Measurements from ENCODE around the gene RTN3. TPM values are rescaled to one million over a fixed set of nuclear protein-coding genes. Genes with fewer than 3 reads are reported as not detected.

RTN3 gene
- total RNA-seq, 1 donor from 2014 or later = 279 TPM

GRCh38 chr11:63766531-63767235, 85.4 kb downstream of the RTN3 start:
- Mint-ChIP-seq H3K27me3 (ENCODE audit: insufficient read depth, low read depth) (peaks cover 25% of the 10 kb centered on the region), H3K9me3 (no peaks in the 10 kb centered on the region), H3K36me3 (peaks cover 7% of the 10 kb centered on the region), H3K27ac (no peak overlapping the region), H3K4me1 (peaks cover 46% of the 10 kb centered on the region), H3K4me3 (peak overlapping the region; percentile 98)
- peak overlapping the region; percentile 84 for H3K4me2 ChIP-seq
- H3K27me3 ChIP-seq = no peaks in the 10 kb centered on the region
- peak; percentile 38 for DNase-seq (ENCODE audit: low spot score)
- no peak overlapping the region for H3K27ac ChIP-seq
- peaks cover 39% of the 10 kb centered on the region for H3K4me1 ChIP-seq
- peaks cover 74% of the 10 kb centered on the region for H3F3A ChIP-seq (ENCODE audit: low read depth)
- H3K36me3 ChIP-seq = no peaks in the 10 kb centered on the region
- H3K4me3 ChIP-seq = peak overlapping the region; percentile 94
- H2AFZ ChIP-seq (replicated peaks) = no peak overlapping the region
- H3K9me3 ChIP-seq (ENCODE audit: low read depth) = no peaks in the 10 kb centered on the region
- TF ChIP-seq EZH2 (IDR thresholded peaks at IDR 0.05) = no peak
- no peak for TF ChIP-seq CTCF (IDR thresholded peaks at IDR 0.05)
- TF ChIP-seq EZH2phosphoT487 (IDR thresholded peaks at IDR 0.05) = no peak
- peaks cover 60% of the 10 kb centered on the region for H4K20me1 ChIP-seq (ENCODE audit: low read depth)
- peaks cover 83% of the 10 kb centered on the region for H3K79me2 ChIP-seq (ENCODE audit: low read depth)
- no peak overlapping the region for H3K9ac ChIP-seq

GRCh38 chr11:63767267-63767564, 85.9 kb downstream of the RTN3 start:
- H3K9ac ChIP-seq = no peak overlapping the region
- H3K4me1 ChIP-seq = peaks cover 37% of the 10 kb centered on the region
- H3K4me3 ChIP-seq = peak overlapping the region; percentile 94
- no peaks in the 10 kb centered on the region for H3K27me3 ChIP-seq
- H3K4me3 Mint-ChIP-seq = peak overlapping the region; percentile 98
- H3K79me2 ChIP-seq (ENCODE audit: low read depth) = peaks cover 77% of the 10 kb centered on the region
- no peak for DNase-seq (ENCODE audit: low spot score)
- H3K4me2 ChIP-seq = peak overlapping the region; percentile 84
- H3K9me3 ChIP-seq (ENCODE audit: low read depth) = no peaks in the 10 kb centered on the region
- peak overlapping the region; percentile 97 for H3K27ac Mint-ChIP-seq
- peaks cover 8% of the 10 kb centered on the region for H3K36me3 Mint-ChIP-seq
- no peaks in the 10 kb centered on the region for H3K9me3 Mint-ChIP-seq
- peaks cover 21% of the 10 kb centered on the region for H3K27me3 Mint-ChIP-seq (ENCODE audit: insufficient read depth, low read depth)
- no peak for TF ChIP-seq EZH2 (IDR thresholded peaks at IDR 0.05)
- no peak for TF ChIP-seq CTCF (IDR thresholded peaks at IDR 0.05)
- no peak for TF ChIP-seq EZH2phosphoT487 (IDR thresholded peaks at IDR 0.05)
- H3K36me3 ChIP-seq = no peaks in the 10 kb centered on the region
- H3F3A ChIP-seq (ENCODE audit: low read depth) = peaks cover 71% of the 10 kb centered on the region
- H3K4me1 Mint-ChIP-seq = peaks cover 43% of the 10 kb centered on the region
- no peak overlapping the region for H2AFZ ChIP-seq (replicated peaks)
- H3K27ac ChIP-seq = no peak overlapping the region
- peaks cover 55% of the 10 kb centered on the region for H4K20me1 ChIP-seq (ENCODE audit: low read depth)

- H3K4me1 Mint-ChIP-seq = peaks cover 41% of the 10 kb centered on the region
- TF ChIP-seq CTCF (IDR thresholded peaks at IDR 0.05) (no peak), EZH2 (IDR thresholded peaks at IDR 0.05) (no peak), EZH2phosphoT487 (IDR thresholded peaks at IDR 0.05) (no peak)
- peak overlapping the region; percentile 53 for H3K9ac ChIP-seq
- H3K79me2 ChIP-seq (ENCODE audit: low read depth) = peaks cover 72% of the 10 kb centered on the region
- peak overlapping the region; percentile 84 for H3K4me2 ChIP-seq
- H3K27me3 ChIP-seq = no peaks in the 10 kb centered on the region
- H3K4me1 ChIP-seq = peaks cover 37% of the 10 kb centered on the region
- H3K36me3 Mint-ChIP-seq = peaks cover 9% of the 10 kb centered on the region
- H4K20me1 ChIP-seq (ENCODE audit: low read depth) = peaks cover 50% of the 10 kb centered on the region
- H3K4me3 ChIP-seq = peak overlapping the region; percentile 94
- H3K4me3 Mint-ChIP-seq = peak overlapping the region; percentile 98
- peak; percentile 96 for DNase-seq (ENCODE audit: low spot score)
- H3F3A ChIP-seq (ENCODE audit: low read depth) = peaks cover 68% of the 10 kb centered on the region
- H3K27ac Mint-ChIP-seq = peak overlapping the region; percentile 97
- peak overlapping the region; percentile 91 for H3K27ac ChIP-seq
- peaks cover 22% of the 10 kb centered on the region for H3K27me3 Mint-ChIP-seq (ENCODE audit: insufficient read depth, low read depth)
- H2AFZ ChIP-seq (replicated peaks) = no peak overlapping the region
- H3K9me3 ChIP-seq (ENCODE audit: low read depth) = no peaks in the 10 kb centered on the region
- no peaks in the 10 kb centered on the region for H3K9me3 Mint-ChIP-seq
- no peaks in the 10 kb centered on the region for H3K36me3 ChIP-seq
Measured at GRCh38 chr11:63767565-63768236, 86.4 kb downstream of the RTN3 start.

Measured in neural progenitor cell (in vitro differentiated cells).